Neuronal stem cell (in vitro differentiated cells): ENCODE data around the gene ADAMTSL1.

Source experiments
- DNase-seq: peaks from one replicate; pipeline ENCODE4 v3.0.0-alpha.2; 2013; ENCODE audit warnings: low spot score
- H2AFZ ChIP-seq: one replicate; pipeline ENCODE4 v1.6.1; 2013; ENCODE audit warnings: mild to moderate bottlenecking, low read length, inconsistent platforms
- H2AK5ac ChIP-seq: 2 replicates; pipeline ENCODE4 v1.6.1; 2013; ENCODE audit warnings: low read depth, mild to moderate bottlenecking, inconsistent platforms, low read length, moderate library complexity, mixed read lengths
- H2BK120ac ChIP-seq: 2 replicates; pipeline ENCODE4 v1.6.1; 2013; ENCODE audit warnings: low read depth, mild to moderate bottlenecking, inconsistent platforms, low read length, moderate library complexity, mixed read lengths
- H2BK12ac ChIP-seq: one replicate; pipeline ENCODE4 v1.6.1; 2013; ENCODE audit warnings: low read length, inconsistent platforms
- H2BK15ac ChIP-seq: 2 replicates; pipeline ENCODE4 v1.6.1; 2013; ENCODE audit warnings: mild to moderate bottlenecking, low read length, inconsistent platforms, mixed read lengths
- H2BK5ac ChIP-seq: one replicate; pipeline ENCODE4 v1.6.1; 2013; ENCODE audit warnings: inconsistent platforms, mild to moderate bottlenecking, low read length, moderate library complexity
- H3K14ac ChIP-seq: one replicate; pipeline ENCODE4 v1.6.1; 2013; ENCODE audit warnings: low read length, inconsistent platforms
- H3K18ac ChIP-seq: 2 replicates; pipeline ENCODE4 v1.6.1; 2013; ENCODE audit warnings: low read length, inconsistent platforms
- H3K23ac ChIP-seq: 2 replicates; pipeline ENCODE4 v1.6.1; 2013; ENCODE audit warnings: low read depth, mild to moderate bottlenecking, mixed read lengths, low read length, inconsistent platforms; ENCODE audit not compliant: poor library complexity
- H3K27ac ChIP-seq: replicated peaks from 3 replicates; pipeline ENCODE4 v1.5.1; 2013; ENCODE audit warnings: low read length, inconsistent platforms
- H3K27me3 ChIP-seq, 3 experiments: 2 replicates each; pipeline ENCODE4 v1.6.1; 2013; ENCODE audit warnings: low read length in 3 of 3, mild to moderate bottlenecking in 2 of 3, inconsistent platforms in 1 of 3, low read depth in 1 of 3, mixed read lengths in 1 of 3, moderate library complexity in 1 of 3; ENCODE audit not compliant: control insufficient read depth in 3 of 3, insufficient read depth in 3 of 3
- H3K36me3 ChIP-seq, 2 donors: replicated peaks in 1 of 2; 2 replicates each; pipeline ENCODE4 v1.6.1; 2013; ENCODE audit warnings: low read length in 2 of 2; ENCODE audit not compliant: control insufficient read depth in 2 of 2, insufficient read depth in 2 of 2
- H3K4ac ChIP-seq: 2 replicates; pipeline ENCODE4 v1.6.1; 2013; ENCODE audit warnings: inconsistent platforms, mild to moderate bottlenecking, low read length, moderate library complexity
- H3K4me1 ChIP-seq, 2 donors: 1 replicate in 1 of 2; 2 replicates in 1 of 2; pipeline ENCODE4 v1.6.1; 2013; ENCODE audit warnings: low read length in 2 of 2, low read depth in 1 of 2; ENCODE audit not compliant: control insufficient read depth in 2 of 2, insufficient read depth in 1 of 2
- H3K4me2 ChIP-seq: one replicate; pipeline ENCODE4 v1.6.1; 2013; ENCODE audit warnings: mild to moderate bottlenecking, low read length, inconsistent platforms; ENCODE audit not compliant: insufficient read depth, poor library complexity, severe bottlenecking
- H3K4me3 ChIP-seq, 2 donors: 2 replicates each; pipeline ENCODE4 v1.5.1; 2013; ENCODE audit warnings: low read length in 2 of 2, mild to moderate bottlenecking in 2 of 2, inconsistent platforms in 1 of 2, moderate library complexity in 1 of 2
- H3K79me1 ChIP-seq: one replicate; pipeline ENCODE4 v1.6.1; 2013; ENCODE audit warnings: low read depth, mild to moderate bottlenecking, inconsistent platforms, low read length, moderate library complexity
- H3K9ac ChIP-seq: one replicate; pipeline ENCODE4 v1.6.1; 2013; ENCODE audit warnings: mild to moderate bottlenecking, low read depth, low read length, inconsistent platforms; ENCODE audit not compliant: poor library complexity
- H3K9me3 ChIP-seq, 2 donors: replicated peaks in 1 of 2; 2 replicates each; pipeline versions ENCODE3 to v1.6.1; 2013; ENCODE audit warnings: low read length in 2 of 2, mild to moderate bottlenecking in 2 of 2, inconsistent platforms in 1 of 2, low read depth in 1 of 2, mixed read lengths in 1 of 2, moderate library complexity in 1 of 2; ENCODE audit not compliant: control insufficient read depth in 2 of 2, insufficient read depth in 1 of 2
- H4K8ac ChIP-seq: one replicate; pipeline ENCODE4 v1.6.1; 2013; ENCODE audit warnings: low read depth, mild to moderate bottlenecking, inconsistent platforms, low read length, moderate library complexity
- H4K91ac ChIP-seq: one replicate; pipeline ENCODE4 v1.6.1; 2013; ENCODE audit warnings: low read length, low read depth, mild to moderate bottlenecking, inconsistent platforms; ENCODE audit not compliant: poor library complexity
- WGBS, 2 donors: extraction: QIAGEN DNeasy Blood & Tissue Kit; methylation state at CpG; one replicate each; pipeline ENCODE4 v1.1.7; 2013; ENCODE audit warnings: missing lambda C conversion rate in 2 of 2, mixed read lengths in 1 of 2; ENCODE audit not compliant: insufficient read length in 2 of 2, insufficient replicate concordance in 1 of 2; ENCODE audit errors: extremely low coverage in 2 of 2; 5-methylcytosine and 5-hydroxymethylcytosine counted together

Gene ADAMTSL1

DNA sequence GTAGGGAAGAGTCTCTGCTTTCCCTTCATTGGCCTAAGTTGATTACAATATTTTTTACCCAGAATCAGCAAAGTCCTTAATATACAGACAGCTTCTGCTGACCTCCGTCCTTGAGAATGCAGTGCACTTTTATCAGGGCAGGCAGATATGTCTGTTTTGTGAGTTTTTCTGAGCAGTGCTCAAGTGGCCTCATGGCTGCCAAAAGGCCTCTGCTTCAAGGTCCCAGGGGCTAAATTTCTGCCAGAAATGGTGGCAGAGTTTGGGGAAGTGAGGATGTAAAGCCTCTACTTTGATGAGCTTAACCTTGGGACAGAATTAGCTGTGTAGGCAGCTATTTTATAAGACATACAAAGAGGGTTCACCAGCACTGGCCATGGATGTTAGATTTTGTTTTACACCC, 275.8 kb downstream of the ADAMTSL1 start:
- Histone ChIP-seq H2BK15ac (no peak overlapping the region), H3K23ac (no peak overlapping the region), H3K18ac (no peak overlapping the region), H3K27me3 (peaks cover 0 to 3% (median 0%) of the 10 kb centered on the region in 3 experiments), H2AFZ (no peak overlapping the region), H3K4ac (no peak overlapping the region), H3K27ac (no peak overlapping the region), H3K79me1 (no peaks in the 10 kb centered on the region), H2BK120ac (no peak overlapping the region), H2BK5ac (no peak overlapping the region), H2BK12ac (no peak overlapping the region), H3K9ac (no peak overlapping the region), H3K4me2 (no peak overlapping the region), H3K36me3 (no peaks in the 10 kb centered on the region), H3K9me3 (no peaks in the 10 kb centered on the region), H3K4me1 (peaks cover 3 to 12% of the 10 kb centered on the region in 2 donors), H4K8ac (no peak overlapping the region), H4K91ac (no peak overlapping the region), H3K14ac (no peak overlapping the region), H3K4me3 (no peak overlapping the region), H2AK5ac (no peak overlapping the region)
- no peak for DNase-seq
- no CpG with 5 or more reads among the region's 1 CpG for WGBS, 2 donors

DNA sequence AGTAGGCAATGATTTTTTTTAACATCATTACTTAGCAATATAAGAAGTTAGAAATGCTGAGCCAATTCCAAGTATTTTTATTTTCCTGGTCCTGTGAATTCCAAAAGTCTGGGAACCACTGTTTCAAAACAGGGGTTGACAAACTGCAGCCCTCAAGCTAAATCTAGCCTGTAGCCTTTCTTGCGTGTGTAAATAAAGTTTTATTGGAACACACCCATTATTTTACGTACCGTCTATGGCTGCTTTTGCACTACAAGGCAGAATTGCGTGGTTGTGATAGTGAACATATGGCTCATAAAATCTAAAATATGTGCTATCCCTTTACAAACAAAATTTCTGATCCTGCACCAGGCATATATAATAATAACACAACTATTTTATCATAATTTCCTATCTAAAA, 280.0 kb downstream of the ADAMTSL1 start:
- no peak overlapping the region for H3K4me2 ChIP-seq
- no peak overlapping the region for H2BK5ac ChIP-seq
- H2BK15ac ChIP-seq: no peak overlapping the region
- H2BK120ac ChIP-seq: no peak overlapping the region
- H2AK5ac ChIP-seq: no peak overlapping the region
- H3K79me1 ChIP-seq: no peaks in the 10 kb centered on the region
- no peak for DNase-seq
- H2BK12ac ChIP-seq: no peak overlapping the region
- no peaks in the 10 kb centered on the region for H3K9me3 ChIP-seq
- no peak overlapping the region for H3K9ac ChIP-seq
- no peaks in the 10 kb centered on the region for H3K36me3 ChIP-seq
- no peak overlapping the region for H4K8ac ChIP-seq
- H4K91ac ChIP-seq: no peak overlapping the region
- no peak overlapping the region for H3K4me3 ChIP-seq
- H3K4me1 ChIP-seq: no peaks in the 10 kb centered on the region
- no CpG with 5 or more reads among the region's 4 CpGs for WGBS, 2 donors
- no peak overlapping the region for H3K18ac ChIP-seq
- no peak overlapping the region for H3K14ac ChIP-seq
- no peak overlapping the region for H3K23ac ChIP-seq
- no peak overlapping the region for H3K4ac ChIP-seq
- H2AFZ ChIP-seq: no peak overlapping the region
- H3K27me3 ChIP-seq: no peaks in the 10 kb centered on the region
- no peak overlapping the region for H3K27ac ChIP-seq

DNA sequence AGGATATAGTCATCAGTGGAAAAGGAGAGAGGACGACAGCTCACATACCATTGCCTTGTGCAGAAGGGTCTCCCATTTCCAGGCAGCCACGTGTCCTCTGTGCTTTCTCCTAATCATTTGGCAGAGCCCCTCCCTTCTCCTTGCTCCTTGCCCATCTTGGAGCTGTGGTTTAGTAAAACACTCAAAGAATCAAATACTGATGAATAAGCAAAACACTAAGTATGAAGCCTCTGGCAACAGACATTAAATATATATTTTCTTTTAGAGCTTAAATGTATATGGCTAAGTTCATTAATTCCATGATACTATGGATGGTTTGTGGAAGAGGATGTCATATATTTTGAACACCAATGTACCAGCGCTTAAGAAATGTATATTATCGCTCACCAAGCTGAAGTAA, 280.6 kb downstream of the ADAMTSL1 start:
- Histone ChIP-seq H3K79me1 (no peaks in the 10 kb centered on the region), H3K9ac (no peak overlapping the region), H3K27me3 (no peaks in the 10 kb centered on the region), H3K9me3 (no peaks in the 10 kb centered on the region), H3K4me2 (no peak overlapping the region), H3K4ac (no peak overlapping the region), H2BK12ac (no peak overlapping the region), H2AFZ (no peak overlapping the region), H3K18ac (no peak overlapping the region), H3K23ac (no peak overlapping the region), H4K91ac (no peak overlapping the region), H3K27ac (no peak overlapping the region), H4K8ac (no peak overlapping the region), H3K36me3 (no peaks in the 10 kb centered on the region), H3K4me3 (no peak overlapping the region), H2BK120ac (no peak overlapping the region), H2BK5ac (no peak overlapping the region), H2BK15ac (no peak overlapping the region), H3K14ac (no peak overlapping the region), H2AK5ac (no peak overlapping the region), H3K4me1 (no peaks in the 10 kb centered on the region)
- DNase-seq: no peak
- WGBS, 2 donors: no CpG with 5 or more reads among the region's 4 CpGs

DNA sequence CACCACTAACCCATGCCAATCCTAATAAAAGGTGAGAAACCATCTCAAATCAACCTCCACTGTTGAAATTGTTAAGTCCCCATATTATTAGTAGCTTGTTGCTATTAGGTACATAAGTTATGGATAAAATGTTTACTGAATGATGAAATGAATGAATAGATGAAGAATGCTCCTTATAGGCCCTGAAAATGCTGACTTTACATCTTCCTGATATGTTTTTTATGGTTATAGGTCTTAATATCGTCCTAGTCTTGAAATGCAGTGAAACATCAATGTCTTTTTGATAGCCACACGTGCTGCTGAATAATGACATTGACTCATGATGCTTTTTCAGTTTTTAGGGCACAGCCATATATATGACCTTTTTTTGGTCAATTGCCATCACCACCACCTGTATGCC, 281.3 kb downstream of the ADAMTSL1 start:
- no CpG with 5 or more reads among the region's 2 CpGs for WGBS, 2 donors
- no peaks in the 10 kb centered on the region for H3K36me3 ChIP-seq
- no peak overlapping the region for H2AFZ ChIP-seq
- H3K4me3 ChIP-seq: no peak overlapping the region
- H3K9ac ChIP-seq: no peak overlapping the region
- H3K4me2 ChIP-seq: no peak overlapping the region
- H3K14ac ChIP-seq: no peak overlapping the region
- H2BK12ac ChIP-seq: no peak overlapping the region
- H3K9me3 ChIP-seq: no peaks in the 10 kb centered on the region
- H4K91ac ChIP-seq: no peak overlapping the region
- no peak overlapping the region for H3K27ac ChIP-seq
- H3K27me3 ChIP-seq: no peaks in the 10 kb centered on the region
- no peak overlapping the region for H3K4ac ChIP-seq
- no peak overlapping the region for H4K8ac ChIP-seq
- H3K18ac ChIP-seq: no peak overlapping the region
- no peak overlapping the region for H2AK5ac ChIP-seq
- H3K23ac ChIP-seq: no peak overlapping the region
- H2BK15ac ChIP-seq: no peak overlapping the region
- H3K4me1 ChIP-seq: no peaks in the 10 kb centered on the region
- no peak overlapping the region for H2BK120ac ChIP-seq
- no peak for DNase-seq
- H3K79me1 ChIP-seq: no peaks in the 10 kb centered on the region
- H2BK5ac ChIP-seq: no peak overlapping the region
